ENCODE measurements around the gene FAM9A.

- TF ChIP-seq, protein P1, sequence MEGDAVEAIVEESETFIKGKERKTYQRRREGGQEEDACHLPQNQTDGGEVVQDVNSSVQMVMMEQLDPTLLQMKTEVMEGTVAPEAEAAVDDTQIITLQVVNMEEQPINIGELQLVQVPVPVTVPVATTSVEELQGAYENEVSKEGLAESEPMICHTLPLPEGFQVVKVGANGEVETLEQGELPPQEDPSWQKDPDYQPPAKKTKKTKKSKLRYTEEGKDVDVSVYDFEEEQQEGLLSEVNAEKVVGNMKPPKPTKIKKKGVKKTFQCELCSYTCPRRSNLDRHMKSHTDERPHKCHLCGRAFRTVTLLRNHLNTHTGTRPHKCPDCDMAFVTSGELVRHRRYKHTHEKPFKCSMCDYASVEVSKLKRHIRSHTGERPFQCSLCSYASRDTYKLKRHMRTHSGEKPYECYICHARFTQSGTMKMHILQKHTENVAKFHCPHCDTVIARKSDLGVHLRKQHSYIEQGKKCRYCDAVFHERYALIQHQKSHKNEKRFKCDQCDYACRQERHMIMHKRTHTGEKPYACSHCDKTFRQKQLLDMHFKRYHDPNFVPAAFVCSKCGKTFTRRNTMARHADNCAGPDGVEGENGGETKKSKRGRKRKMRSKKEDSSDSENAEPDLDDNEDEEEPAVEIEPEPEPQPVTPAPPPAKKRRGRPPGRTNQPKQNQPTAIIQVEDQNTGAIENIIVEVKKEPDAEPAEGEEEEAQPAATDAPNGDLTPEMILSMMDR (IDR thresholded peaks at IDR 0.05; ENCODE audit: low read depth, low read length, poor library complexity, severe bottlenecking) = no peak
- no peak for TF ChIP-seq EZH2phosphoT487 (IDR thresholded peaks at IDR 0.05; ENCODE audit: borderline replicate concordance, low read length)
Observed at GRCh38 chrX:8808661-8809060, 7.5 kb upstream of the FAM9A start.
